ENCODE measurements around the gene P4HB.

P4HB gene

GRCh38 chr17:81811705-81812570, 48.4 kb downstream of the P4HB start:
- no peak for DNase-seq (ENCODE audit: low read depth in 3 of 3)

- no peak for DNase-seq (ENCODE audit: low read depth in 3 of 3)
Measured at GRCh38 chr17:81810892-81811704, 49.2 kb downstream of the P4HB start.

DNA sequence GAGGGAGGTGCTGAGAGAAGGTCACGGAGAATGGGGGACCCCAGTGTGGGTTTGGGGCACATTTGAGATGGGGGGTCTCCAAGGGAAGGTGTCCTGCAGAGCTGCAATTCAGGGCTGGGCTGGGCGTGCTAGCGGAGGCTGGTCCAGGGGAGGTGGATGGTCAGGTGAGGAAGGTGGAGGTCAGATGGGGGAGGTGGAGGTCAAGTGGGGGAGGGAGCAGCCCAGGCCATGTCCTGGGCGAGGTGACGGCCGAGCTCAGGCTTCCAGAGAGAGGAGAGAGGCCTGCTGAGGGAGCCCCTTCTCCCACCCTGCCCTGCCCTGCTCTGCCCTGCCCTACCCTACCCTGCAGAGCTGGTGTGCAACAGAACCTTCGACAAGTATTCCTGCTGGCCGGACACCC, 49.9 kb downstream of the P4HB start:
- DNase-seq (ENCODE audit: low read depth in 3 of 3) = no peak

DNA sequence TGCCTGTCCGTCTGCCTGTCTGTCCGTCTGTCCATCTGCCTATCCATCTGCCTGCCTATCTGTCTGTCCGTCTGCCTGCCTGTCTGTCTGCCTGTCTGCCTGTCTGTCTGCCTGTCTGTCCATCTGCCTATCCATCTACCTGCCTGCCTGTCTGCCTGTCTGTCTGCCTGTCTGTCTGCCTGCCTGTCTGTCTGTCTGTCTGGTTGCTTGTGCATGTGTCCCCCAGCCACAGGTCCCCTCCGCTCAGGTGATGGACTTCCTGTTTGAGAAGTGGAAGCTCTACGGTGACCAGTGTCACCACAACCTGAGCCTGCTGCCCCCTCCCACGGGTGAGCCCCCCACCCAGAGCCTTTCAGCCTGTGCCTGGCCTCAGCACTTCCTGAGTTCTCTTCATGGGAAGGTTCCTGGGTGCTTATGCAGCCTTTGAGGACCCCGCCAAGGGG, 50.8 kb downstream of the P4HB start:
- DNase-seq (ENCODE audit: low read depth in 3 of 3) = no peak

GRCh38 chr17:81808778-81809555, 51.4 kb downstream of the P4HB start:
- DNase-seq (ENCODE audit: low read depth in 3 of 3) = no peak

DNA sequence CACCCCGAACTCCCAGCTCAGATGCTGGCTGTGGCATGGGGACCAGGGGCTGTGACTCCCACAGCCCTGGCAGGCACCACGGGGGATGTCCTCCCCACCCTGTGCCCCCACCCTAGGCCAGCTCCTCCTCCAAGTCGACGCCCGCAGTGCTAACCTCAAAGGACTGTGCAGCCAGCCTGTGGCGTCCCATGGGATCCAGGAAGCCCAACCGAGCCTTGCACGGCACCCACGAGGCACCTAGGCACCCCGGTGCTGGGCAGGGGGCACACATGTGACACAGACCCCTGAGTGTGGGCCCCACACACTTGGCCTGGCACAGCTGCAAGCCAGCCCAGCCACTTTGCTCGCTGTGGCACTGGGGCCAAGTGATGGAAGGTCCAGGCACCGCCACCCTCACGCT, 52.5 kb downstream of the P4HB start:
- DNase-seq (ENCODE audit: low read depth in 3 of 3) = no peak

GRCh38 chr17:81807210-81807719, 53.1 kb downstream of the P4HB start:
- DNase-seq (ENCODE audit: low read depth in 3 of 3) = no peak

GRCh38 chr17:81806461-81807209, 53.7 kb downstream of the P4HB start:
- DNase-seq (ENCODE audit: low read depth in 3 of 3) = no peak

DNA sequence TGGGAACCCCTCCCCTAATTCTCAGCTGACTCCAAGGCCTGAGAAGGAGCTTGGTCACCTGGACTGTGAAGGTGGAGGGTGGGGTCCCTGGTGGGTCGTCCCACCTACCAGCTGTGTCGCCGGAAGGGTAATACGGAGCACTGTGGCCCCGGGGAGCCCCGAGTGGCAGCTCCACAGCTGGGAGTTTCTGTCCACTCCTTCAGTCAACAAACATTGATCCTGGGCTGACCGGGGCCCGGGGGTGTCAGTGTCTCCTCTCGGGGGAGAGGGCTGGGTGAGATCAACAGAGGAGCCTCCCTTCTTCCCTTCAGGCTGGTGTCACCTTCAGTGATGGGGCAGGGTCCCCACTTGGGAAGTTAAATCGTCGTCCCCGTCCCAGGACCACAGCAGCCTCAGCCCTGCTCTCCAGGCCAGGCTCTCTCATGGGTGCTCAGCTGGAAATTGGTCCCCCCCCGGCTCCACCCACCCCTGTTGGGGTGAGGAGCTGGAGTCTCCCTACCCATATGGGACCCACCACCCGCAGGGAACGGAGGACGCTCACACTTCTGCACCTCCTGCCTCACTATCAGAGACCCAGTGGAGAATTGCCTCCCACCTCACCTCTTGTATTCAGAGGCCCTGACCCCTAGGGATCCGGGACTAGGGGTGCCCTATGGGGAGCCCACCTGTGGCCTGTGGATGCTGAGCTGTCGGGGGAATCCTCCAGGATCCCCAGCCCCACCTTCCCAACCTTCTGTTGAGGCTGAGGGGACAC, 54.5 kb downstream of the P4HB start:
- no peak for DNase-seq (ENCODE audit: low read depth in 3 of 3)

DNA sequence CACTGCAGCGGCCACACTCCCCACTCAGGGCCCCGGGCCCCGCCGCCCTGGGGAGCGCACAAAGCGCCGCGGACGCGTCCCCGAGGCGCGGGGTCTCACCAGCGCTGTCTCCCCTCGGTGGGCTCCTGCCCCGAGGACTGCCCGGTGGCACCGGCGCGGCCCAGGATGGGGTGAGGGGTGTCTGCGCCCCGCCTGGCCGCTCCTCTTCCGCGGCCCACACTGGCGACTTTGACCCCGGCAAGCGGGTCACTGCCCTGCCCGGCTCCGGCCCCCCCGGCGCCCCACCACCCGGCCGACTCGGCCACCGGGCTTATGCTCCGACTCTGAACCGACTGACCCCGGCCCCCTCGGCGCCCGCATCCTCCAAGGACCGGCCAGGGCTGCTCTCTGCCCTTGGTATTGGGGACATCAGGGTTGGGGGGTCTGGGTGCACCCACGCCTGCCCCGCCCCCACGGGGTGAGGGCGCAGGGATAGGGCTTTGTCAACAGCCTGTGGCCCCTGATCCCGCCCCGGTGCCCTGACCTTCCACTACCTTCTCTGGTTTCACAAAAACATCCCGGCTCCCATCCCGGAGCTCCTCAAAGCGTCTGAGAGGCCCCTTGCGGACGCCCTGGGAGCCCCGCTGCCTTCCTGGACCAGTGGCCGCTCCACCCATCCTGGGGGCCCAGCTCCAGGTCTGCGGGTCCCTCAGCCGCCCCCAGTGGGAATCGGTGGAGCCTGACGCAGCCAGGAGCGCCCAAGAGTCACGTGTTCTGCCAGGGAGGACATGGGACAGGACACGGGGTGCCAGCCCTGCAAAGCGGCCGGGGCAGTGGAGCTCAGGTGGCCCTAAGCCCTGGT, 55.6 kb downstream of the P4HB start:
- no peak for DNase-seq (ENCODE audit: low read depth in 3 of 3)

- no peak for DNase-seq (ENCODE audit: low read depth in 3 of 3)
Measured at GRCh38 chr17:81803728-81804558, 56.4 kb downstream of the P4HB start, which contains the start of gene GCGR. TSS of gene GCGR (plus strand) at chr17:81804150. CDS start at chr17:81809019, 4,869 bp downstream.

DNA sequence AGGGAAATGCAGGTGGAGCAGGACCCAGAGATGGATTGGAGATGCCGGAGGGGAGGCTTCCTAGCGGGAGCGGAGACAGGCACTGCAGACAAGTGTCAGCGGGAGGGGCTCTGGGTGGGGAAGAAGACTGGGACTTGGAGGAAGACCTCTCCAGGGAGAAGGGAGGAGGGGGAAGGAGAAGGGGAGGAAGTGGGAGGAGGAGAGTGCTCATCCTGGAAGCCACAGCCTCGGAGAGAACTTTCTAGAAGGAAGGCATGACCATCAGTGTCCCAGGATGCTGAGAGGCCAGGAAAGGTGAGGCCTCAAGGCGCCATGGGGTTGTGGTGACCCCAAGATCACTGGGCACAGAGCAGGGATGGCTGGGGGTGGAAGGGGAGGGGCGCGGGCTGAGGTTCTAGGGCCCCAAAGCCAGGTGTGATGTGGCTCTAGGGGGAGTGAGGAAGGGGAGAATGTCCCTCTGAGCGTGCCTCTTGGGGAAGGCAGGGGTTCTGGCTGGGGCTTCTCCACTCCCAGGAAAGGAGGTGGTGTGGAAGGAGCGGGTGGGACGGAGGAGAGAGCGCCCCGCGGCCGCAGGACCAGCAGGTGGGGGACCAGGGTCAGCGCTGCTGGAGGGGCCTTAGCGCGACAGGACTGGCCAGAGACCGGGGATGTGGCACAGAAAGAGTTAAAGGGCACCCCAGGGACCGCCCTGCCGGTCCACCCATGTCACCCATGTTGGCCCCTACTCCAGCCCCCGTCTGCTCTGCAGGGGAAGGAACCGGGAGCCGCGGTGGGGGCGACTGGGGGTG, 57.3 kb downstream of the P4HB start:
- DNase-seq (ENCODE audit: low read depth in 3 of 3) = no peak

DNA sequence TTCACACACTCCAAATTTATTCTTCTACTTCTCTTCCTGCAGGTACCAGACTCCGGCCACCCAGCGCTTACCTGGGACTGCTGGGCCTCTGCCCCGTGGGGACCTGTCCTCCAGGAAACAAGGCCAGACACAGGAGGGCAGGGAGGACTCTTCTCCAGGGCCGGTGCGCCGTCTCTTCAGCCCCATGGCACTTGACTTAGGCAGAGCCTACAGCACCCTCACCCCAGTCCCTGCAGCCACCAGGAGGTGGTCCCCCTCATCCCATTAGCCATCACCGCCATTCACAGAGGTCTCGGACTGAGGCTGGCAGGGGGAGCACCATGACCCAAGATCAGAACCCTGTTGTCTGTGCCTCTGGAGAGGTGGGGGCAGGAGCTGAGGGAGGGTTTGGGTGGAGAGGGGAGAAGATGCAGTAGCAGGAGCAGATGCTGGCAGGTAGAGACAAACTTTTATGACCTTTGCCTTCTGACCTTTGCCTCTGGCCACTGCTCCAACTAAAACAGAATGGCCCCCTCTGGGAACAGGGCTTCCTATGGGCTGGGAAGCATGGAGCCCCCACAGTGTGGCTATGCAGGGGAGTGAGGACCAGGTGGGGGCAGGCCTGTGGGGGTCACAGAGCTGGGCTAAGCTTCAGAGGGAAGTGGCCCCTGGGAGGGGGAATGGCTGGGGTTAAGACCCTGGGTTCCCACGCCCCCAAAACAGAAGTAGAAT, 58.1 kb downstream of the P4HB start:
- no peak for DNase-seq (ENCODE audit: low read depth in 3 of 3)

DNA sequence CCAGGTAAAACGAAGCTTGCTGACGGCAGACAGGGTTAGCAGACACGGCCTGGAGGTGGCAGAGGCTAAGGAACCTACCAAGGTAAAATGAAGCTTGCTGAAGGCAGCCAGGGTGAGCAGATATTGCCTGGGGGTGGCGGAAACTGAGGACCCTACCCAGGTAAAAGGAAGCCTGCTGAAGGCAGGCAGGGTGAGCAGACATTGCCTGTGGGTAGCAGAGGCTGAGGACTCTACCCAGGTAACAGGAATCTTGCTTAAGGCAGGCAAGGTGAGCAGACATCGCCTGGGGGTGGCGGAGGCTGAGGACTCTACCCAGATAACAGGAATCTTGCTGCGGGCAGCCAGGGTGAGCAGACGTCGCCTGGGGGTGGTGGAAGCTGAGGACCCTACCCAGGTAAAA, 59.0 kb downstream of the P4HB start:
- DNase-seq (ENCODE audit: low read depth in 3 of 3) = no peak

DNA sequence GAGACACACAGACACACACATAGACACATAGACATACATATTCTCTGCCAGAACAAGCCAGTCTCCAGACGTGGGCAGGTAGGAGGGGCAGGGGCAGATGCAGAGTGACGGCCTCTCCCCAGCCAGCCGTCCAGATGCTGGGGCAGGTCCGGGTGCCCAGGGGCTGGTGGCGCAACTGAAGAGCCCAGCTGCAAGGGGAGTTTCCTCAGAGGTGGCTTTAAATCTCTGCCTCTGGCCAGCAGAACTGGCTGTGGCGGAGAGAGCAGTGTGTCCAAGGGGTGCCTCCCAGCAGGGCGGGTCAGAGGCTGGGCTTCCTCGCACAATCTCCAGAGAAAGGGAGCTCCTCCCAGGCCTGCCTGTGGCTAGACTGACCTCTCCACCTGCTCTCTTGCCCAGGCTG, 65.8 kb downstream of the P4HB start:
- no peak for DNase-seq (ENCODE audit: low read depth in 3 of 3)

GRCh38 chr17:81794074-81794476, 66.3 kb downstream of the P4HB start:
- DNase-seq (ENCODE audit: low read depth in 3 of 3) = no peak
